ENCODE results near the gene CAMSAP1. TPM values are rescaled to one million over a fixed set of nuclear protein-coding genes. Genes with fewer than 3 reads are reported as not detected.
A peak's percentile ranks its signal among the peaks of the same experiment; 100 is the strongest.

Gene CAMSAP1, protein sequence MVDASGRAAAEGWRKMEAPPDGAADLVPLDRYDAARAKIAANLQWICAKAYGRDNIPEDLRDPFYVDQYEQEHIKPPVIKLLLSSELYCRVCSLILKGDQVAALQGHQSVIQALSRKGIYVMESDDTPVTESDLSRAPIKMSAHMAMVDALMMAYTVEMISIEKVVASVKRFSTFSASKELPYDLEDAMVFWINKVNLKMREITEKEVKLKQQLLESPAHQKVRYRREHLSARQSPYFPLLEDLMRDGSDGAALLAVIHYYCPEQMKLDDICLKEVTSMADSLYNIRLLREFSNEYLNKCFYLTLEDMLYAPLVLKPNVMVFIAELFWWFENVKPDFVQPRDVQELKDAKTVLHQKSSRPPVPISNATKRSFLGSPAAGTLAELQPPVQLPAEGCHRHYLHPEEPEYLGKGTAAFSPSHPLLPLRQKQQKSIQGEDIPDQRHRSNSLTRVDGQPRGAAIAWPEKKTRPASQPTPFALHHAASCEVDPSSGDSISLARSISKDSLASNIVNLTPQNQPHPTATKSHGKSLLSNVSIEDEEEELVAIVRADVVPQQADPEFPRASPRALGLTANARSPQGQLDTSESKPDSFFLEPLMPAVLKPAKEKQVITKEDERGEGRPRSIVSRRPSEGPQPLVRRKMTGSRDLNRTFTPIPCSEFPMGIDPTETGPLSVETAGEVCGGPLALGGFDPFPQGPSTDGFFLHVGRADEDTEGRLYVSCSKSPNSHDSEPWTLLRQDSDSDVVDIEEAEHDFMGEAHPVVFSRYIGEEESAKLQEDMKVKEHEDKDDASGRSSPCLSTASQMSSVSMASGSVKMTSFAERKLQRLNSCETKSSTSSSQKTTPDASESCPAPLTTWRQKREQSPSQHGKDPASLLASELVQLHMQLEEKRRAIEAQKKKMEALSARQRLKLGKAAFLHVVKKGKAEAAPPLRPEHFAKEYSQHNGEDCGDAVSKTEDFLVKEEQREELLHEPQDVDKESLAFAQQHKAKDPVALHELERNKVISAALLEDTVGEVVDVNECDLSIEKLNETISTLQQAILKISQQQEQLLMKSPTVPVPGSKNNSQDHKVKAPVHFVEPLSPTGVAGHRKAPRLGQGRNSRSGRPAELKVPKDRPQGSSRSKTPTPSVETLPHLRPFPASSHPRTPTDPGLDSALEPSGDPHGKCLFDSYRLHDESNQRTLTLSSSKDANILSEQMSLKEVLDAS (N-terminal part only)
- 10 to 100 TPM; 11.8 to 23.4 (median 19.9) TPM for total RNA-seq

- Histone ChIP-seq H3K27me3 (no peaks in the 10 kb centered on the region), H3K36me3 (no peaks in the 10 kb centered on the region), H3K4me1 (peaks cover 18 to 30% of the 10 kb centered on the region in 2 donors), H3K9me3 (no peaks in the 10 kb centered on the region), H3K27ac (peak within 1 kb of the TSS in 1 of 3 donors; percentile 67), H3K4me3 (replicated peaks in 1 of 3) (peak within 1 kb of the TSS; percentile 58 to 82 (median 69))
- DNase-seq, result peak; percentile 88 to 92
- no CpG with 5 or more reads among the region's 91 CpGs for WGBS, 2 donors
- no peak for TF ChIP-seq CTCF (IDR thresholded peaks at IDR 0.05)
- peak in 1 of 2 donors; percentile 56 for TF ChIP-seq POLR2A (IDR thresholded peaks at IDR 0.05)
- intact Hi-C loops (cut with DNase I), result loop anchor here (5.0 kb wide), 2 partner anchors 55 to 210 kb away; partner anchors contain the start of genes TMEM250 and UBAC1
Observed at GRCh38 chr9:135907431-135908092, at the start of gene CAMSAP1. Gene CAMSAP1 (minus strand): TSS chr9:135907546. CDS start chr9:135907159, 387 bp downstream.

DNA sequence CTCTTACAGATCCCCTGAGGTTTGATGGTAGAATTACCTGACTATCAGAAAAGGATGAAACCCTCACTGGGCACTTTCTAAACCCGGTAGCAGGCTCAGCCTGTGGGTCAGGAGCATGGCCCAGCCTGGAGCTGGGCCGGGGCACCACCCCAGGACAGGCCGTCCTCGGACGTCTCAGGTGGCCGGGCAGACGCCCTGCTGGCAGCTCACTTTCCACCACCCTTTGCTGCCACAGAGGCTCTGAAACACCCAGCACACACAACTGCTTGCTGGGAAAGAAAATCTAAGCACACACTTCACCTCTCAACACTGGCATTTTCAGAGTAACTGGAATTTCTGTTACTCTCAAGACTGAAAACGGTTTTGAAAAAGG, 49.4 kb upstream of the CAMSAP1 start:
- no peaks in the 10 kb centered on the region for H3K9me3 ChIP-seq
- H3K27ac ChIP-seq, result no peak overlapping the region
- H3K4me1 ChIP-seq, result peaks cover 8 to 10% of the 10 kb centered on the region in 2 donors
- no peak for TF ChIP-seq CTCF (IDR thresholded peaks at IDR 0.05)
- TF ChIP-seq POLR2A (IDR thresholded peaks at IDR 0.05), result no peak
- no peak overlapping the region for H3K4me3 ChIP-seq (replicated peaks in 1 of 3)
- peaks cover 17 to 24% of the 10 kb centered on the region in 2 donors for H3K36me3 ChIP-seq
- intact Hi-C loops (cut with DNase I), result no loop called here
- H3K27me3 ChIP-seq, result no peaks in the 10 kb centered on the region
- WGBS, 2 donors, result 55 to 78% methylated on average over 8 of the region's 8 CpGs
- DNase-seq, result no peak

DNA sequence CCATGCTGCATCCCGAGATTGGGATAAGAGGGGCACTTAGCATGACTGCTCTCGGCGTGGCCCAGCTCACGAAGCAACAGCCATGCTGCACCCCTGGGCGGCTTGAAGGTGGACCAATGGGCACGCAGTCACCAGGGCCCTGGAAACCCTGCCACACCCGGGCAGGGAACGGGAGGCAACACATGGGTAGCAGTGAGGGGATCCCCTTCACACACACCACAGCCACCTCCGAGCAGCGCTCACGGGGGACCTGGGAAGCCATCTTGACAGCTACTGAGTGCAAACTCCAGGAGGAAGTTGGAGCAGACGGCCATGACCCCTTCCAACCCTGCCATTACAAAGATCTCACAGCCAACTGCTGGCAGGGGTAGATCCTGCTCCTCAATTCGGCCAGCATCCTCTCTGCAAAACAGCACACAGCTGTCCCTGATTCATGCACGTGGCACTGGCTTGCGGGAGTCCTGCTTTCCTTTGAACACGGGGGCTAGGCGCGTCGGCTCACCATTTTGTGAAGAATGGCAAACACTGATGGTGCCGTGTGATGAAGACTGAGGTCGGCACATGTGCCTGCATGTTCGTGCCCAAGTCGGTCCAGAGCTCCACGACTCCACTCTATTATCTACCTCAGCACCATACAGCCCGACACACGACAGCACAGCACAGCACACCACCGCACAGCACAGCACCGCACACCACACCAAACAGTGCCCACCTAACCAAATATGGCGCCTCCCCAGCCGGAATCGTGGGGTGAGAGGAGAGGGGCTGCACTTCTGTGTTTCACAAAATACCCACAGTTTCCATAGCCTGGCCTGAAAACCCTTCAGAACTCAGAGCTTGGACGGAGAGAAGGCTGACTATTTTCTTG, 48.8 kb upstream of the CAMSAP1 start:
- peak in 1 of 2 donors; percentile 12 for DNase-seq
- Histone ChIP-seq H3K4me1 (peaks cover 8 to 10% of the 10 kb centered on the region in 2 donors), H3K27me3 (no peaks in the 10 kb centered on the region), H3K36me3 (peaks cover 17 to 25% of the 10 kb centered on the region in 2 donors), H3K4me3 (replicated peaks in 1 of 3) (no peak overlapping the region), H3K27ac (no peak overlapping the region), H3K9me3 (no peaks in the 10 kb centered on the region)
- WGBS, 2 donors, result 85 to 90% methylated on average over 25 to 27 of the region's 32 CpGs
- intact Hi-C loops (cut with DNase I), result no loop called here
- TF ChIP-seq CTCF (IDR thresholded peaks at IDR 0.05), result no peak
- TF ChIP-seq POLR2A (IDR thresholded peaks at IDR 0.05), result no peak

DNA sequence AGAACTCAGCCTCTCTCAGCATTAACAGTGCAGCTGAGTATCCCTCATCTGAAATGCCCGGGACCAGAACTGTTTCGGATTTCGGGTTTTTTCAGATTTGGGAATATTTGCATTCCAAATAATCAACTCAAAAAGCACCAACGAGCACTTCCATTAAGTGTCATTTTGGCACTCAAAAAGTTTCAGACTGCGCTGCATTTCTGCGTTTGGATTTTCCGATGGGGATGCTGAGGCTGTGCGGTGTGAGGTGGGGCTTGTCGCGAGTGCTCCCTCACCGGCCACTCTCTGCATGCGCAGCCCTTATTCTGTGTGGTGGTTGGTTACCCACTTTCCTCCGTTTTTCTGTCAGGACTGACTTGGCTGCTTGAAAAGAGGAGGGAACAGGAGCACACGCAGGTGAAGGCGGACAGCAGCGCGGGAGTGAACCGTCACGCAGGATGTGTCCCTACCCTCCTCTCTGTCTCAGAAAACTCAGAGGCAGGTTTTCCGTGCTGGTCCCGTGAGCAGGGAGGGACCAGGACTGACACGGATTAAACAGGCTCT, 45.4 kb upstream of the CAMSAP1 start:
- no peak for TF ChIP-seq POLR2A (IDR thresholded peaks at IDR 0.05)
- TF ChIP-seq CTCF (IDR thresholded peaks at IDR 0.05), result no peak
- no peak for DNase-seq
- H3K36me3 ChIP-seq, result peaks cover 17 to 40% of the 10 kb centered on the region in 2 donors
- H3K4me1 ChIP-seq, result no peaks in the 10 kb centered on the region
- no peaks in the 10 kb centered on the region for H3K9me3 ChIP-seq
- 91 to 97% methylated on average over 22 of the region's 22 CpGs for WGBS, 2 donors
- H3K27me3 ChIP-seq, result no peaks in the 10 kb centered on the region
- intact Hi-C loops (cut with DNase I), result no loop called here
- no peak overlapping the region for H3K27ac ChIP-seq
- H3K4me3 ChIP-seq (replicated peaks in 1 of 3), result no peak overlapping the region
